Effector memory CD8-positive, alpha-beta T cell (primary cell): Measurements from ENCODE around the gene ATP1A4.
"Not testable (repeated sequence)": the region's sequence is repeated elsewhere in the genome, so short reads cannot be mapped to it uniquely, and the experiment has no call there.

Experiments
- ATAC-seq: fragments of 150-1000 bp; cut with Tn5 transposase; replicated peaks from 2 replicates; pipeline ENCODE4 v1.10.0; 2021; ENCODE audit warnings: mild to moderate bottlenecking, moderate library complexity
- DNase-seq, 3 experiments: peaks; one replicate each; pipeline ENCODE4 v3.0.0; 2021
- H3K27ac Mint-ChIP-seq, 2 donors: one replicate each; pipeline ENCODE4 v1.8.0; 2022; ENCODE audit warnings: mild to moderate bottlenecking in 2 of 2, mixed read lengths in 2 of 2, moderate library complexity in 2 of 2
- H3K27me3 Mint-ChIP-seq, 2 donors: one replicate each; pipeline ENCODE4 v1.8.0; 2022; ENCODE audit warnings: mixed read lengths in 2 of 2
- H3K36me3 Mint-ChIP-seq: one replicate; pipeline ENCODE4 v1.8.0; 2022; ENCODE audit warnings: mild to moderate bottlenecking, moderate library complexity, mixed read lengths; ENCODE audit not compliant: insufficient read depth
- H3K4me1 Mint-ChIP-seq, 2 donors: one replicate each; pipeline ENCODE4 v1.8.0; 2022; ENCODE audit warnings: low read depth in 2 of 2, mixed read lengths in 2 of 2
- H3K4me3 Mint-ChIP-seq, 2 donors: one replicate each; pipeline ENCODE4 v1.8.0; 2022; ENCODE audit warnings: mild to moderate bottlenecking in 2 of 2, mixed read lengths in 2 of 2, moderate library complexity in 2 of 2
- H3K9me3 Mint-ChIP-seq, 2 donors: one replicate each; pipeline ENCODE4 v1.8.0; 2022; ENCODE audit warnings: mixed read lengths in 2 of 2

ATP1A4 gene

DNA sequence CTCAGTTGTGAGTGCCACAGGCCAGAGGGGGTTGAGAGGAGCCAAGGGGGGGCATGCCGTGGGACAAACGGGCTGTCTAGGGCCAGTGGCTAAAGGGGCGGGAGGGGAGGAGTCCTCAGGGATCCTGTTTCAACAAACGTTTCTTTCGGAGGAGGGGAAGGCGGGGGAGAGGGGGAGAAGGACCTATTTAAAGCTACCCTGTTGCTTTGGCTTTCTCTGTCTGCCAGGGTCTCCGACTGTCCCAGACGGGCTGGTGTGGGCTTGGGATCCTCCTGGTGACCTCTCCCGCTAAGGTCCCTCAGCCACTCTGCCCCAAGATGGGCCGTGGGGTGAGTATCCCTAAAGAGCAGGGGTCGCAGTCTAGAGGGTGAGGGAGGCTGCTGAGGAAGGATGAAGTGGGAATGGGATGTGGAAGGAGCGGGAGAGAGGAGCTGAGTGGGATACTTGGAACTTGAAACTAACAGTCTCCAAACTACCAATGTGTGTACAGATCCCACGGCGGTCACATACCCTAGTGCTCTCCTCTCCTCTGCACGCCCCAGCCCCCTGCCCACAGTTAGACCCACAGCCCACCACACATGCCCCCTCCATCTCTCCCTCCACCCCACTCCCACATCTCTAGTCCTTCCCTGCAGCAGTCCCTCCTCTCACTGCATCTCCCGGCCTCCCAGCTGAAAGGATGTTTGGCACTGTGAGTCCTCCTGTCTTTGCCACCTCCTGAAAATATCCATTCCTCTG is 35.7 kb upstream of the ATP1A4 start, which contains the start of gene ATP1A2:
ATP1A2 (plus strand) TSS at position 215 of the 738 bp plus-strand sequence; CDS start at position 318, 103 bp downstream.
- Mint-ChIP-seq H3K4me3 (no peak within 1 kb of the TSS), H3K4me1 (no peaks in the 10 kb centered on the region), H3K36me3 (no peaks in the 10 kb centered on the region), H3K27me3 (peaks cover 37 to 72% of the 10 kb centered on the region in 2 donors), H3K9me3 (no peaks in the 10 kb centered on the region), H3K27ac (no peak within 1 kb of the TSS)
- no peak for DNase-seq
- ATAC-seq = no peak

- H3K9me3 Mint-ChIP-seq = no peaks in the 10 kb centered on the region
- no peak overlapping the region for H3K4me3 Mint-ChIP-seq
Measured at GRCh38 chr1:160116283-160117147, 34.9 kb upstream of the ATP1A4 start.

DNA sequence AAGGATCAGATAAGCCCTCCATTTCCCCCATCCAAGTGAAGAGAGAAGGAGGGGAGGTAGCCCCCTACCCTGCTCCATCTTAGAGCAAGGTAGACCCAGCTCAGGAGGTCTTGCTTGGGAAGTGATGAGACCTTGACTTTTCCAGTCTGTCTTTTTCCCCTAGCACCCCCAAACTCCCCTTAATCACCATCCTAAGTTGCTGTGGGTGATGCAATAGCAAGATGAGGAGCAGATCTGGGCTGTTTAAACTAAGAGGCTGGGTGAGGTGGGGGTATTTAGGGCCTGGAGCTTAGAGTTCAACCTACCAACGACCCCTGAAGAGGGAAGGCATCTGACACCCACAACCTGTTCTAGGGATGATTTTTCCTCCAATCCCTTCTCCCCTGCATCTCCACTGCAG is 34.1 kb upstream of the ATP1A4 start:
- DNase-seq (no peak), ATAC-seq (no peak)
- H3K36me3 Mint-ChIP-seq = no peaks in the 10 kb centered on the region
- H3K27me3 Mint-ChIP-seq = peaks cover 33 to 69% of the 10 kb centered on the region in 2 donors
- H3K4me3 Mint-ChIP-seq = no peak overlapping the region
- no peaks in the 10 kb centered on the region for H3K9me3 Mint-ChIP-seq
- H3K4me1 Mint-ChIP-seq = no peaks in the 10 kb centered on the region
- H3K27ac Mint-ChIP-seq = no peak overlapping the region

More at GRCh38 chr1:160116283-160117147, 34.9 kb upstream of the ATP1A4 start:
- H3K27me3 Mint-ChIP-seq = peaks cover 33 to 73% of the 10 kb centered on the region in 2 donors
- no peak overlapping the region for H3K27ac Mint-ChIP-seq
- no peaks in the 10 kb centered on the region for H3K36me3 Mint-ChIP-seq
- no peaks in the 10 kb centered on the region for H3K4me1 Mint-ChIP-seq
- ATAC-seq = no peak
- no peak for DNase-seq

DNA sequence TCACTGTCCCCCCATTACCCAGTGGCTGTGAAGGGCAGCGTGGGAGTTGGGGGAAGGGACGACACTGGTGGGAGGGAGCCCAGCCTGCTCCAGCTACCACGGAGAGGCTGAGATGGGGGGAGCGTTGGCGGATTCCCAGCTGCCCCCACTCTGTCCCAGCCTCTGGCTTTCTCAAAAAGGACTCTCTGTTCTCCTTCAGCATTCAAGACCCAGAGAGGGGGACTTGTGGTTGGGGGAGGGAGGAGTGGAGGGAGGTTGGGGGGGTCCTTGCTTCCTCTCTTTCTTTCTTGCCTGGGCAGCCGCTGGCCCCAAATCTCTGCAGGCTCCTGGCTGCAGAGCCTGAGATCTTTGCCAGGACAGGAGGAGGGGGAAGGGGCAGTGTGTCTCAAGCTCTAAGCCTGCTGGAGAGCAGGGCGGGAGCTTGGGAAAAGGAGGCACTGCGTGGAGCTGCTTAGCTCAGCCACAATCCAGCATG is 33.7 kb upstream of the ATP1A4 start:
- no peaks in the 10 kb centered on the region for H3K36me3 Mint-ChIP-seq
- H3K4me3 Mint-ChIP-seq = no peak overlapping the region
- DNase-seq = no peak
- no peak overlapping the region for H3K27ac Mint-ChIP-seq
- no peaks in the 10 kb centered on the region for H3K9me3 Mint-ChIP-seq
- ATAC-seq = no peak
- peaks cover 33 to 65% of the 10 kb centered on the region in 2 donors for H3K27me3 Mint-ChIP-seq
- H3K4me1 Mint-ChIP-seq = no peaks in the 10 kb centered on the region

DNA sequence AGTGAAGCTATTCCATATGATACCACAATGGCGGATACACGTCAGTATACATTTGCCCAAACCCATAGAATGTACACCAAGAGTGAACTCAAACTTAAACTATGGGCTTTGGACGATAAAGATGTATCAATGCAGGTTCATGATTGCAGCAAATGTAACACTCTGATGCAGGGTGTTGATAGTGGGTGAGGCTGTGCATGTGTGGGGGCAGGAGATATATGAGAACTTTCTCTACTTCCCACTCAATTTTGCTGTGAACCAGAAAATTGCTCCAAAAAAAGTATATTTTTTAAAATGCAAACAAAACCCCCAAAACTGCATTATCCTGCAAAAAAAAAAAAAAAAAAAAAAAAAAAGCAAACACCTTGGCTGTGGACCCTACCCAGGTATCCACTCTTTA is 32.5 kb upstream of the ATP1A4 start:
- Mint-ChIP-seq H3K4me1 (no peaks in the 10 kb centered on the region), H3K27ac (no peak overlapping the region), H3K27me3 (peaks cover 33 to 63% of the 10 kb centered on the region in 2 donors), H3K9me3 (no peaks in the 10 kb centered on the region), H3K36me3 (no peaks in the 10 kb centered on the region), H3K4me3 (no peak overlapping the region)
- ATAC-seq (no peak), DNase-seq (no peak)

DNA sequence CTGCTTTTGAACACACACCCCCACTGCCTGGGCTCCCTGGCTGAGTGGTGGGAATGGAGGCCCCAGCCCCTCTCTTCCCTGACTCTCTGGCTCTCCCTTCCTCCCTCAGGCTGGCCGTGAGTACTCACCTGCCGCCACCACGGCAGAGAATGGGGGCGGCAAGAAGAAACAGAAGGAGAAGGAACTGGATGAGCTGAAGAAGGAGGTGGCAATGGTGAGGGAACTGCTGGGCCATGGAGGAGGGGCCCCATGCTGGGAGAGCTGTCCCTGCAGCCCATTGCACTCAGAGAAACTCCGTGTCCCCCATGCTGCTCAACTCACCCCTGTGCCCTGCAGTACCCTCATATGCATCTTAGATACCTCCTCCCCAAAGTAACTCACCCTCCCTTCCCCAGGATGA is 30.6 kb upstream of the ATP1A4 start:
- DNase-seq (no peak), ATAC-seq (no peak)
- Mint-ChIP-seq H3K36me3 (no peaks in the 10 kb centered on the region), H3K27ac (no peak overlapping the region), H3K4me3 (no peak overlapping the region), H3K4me1 (no peaks in the 10 kb centered on the region), H3K9me3 (no peaks in the 10 kb centered on the region), H3K27me3 (peaks cover 17 to 51% of the 10 kb centered on the region in 2 donors)

DNA sequence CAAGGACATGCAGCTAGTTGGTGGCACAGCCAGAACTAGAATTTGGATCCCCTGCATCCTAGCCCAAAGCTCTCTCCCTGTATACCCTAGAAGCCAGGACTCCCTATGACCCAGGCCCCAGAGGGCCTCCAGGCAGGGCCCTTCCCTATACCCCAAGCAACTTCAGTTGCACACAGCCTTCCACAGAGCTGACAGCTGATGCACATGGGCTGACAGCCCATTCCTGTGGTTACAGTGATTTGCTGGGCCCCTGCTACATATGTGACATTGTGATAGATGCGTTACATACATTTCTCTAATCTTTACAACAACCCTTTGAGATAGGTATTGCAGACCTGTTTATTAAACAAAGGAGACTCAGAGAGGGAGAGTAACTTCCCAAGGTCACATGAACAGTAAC is 30.0 kb upstream of the ATP1A4 start:
- H3K9me3 Mint-ChIP-seq = no peaks in the 10 kb centered on the region

GRCh38 chr1:160122978-160123495 is 28.4 kb upstream of the ATP1A4 start:
- Mint-ChIP-seq H3K27me3 (peaks cover 8 to 33% of the 10 kb centered on the region in 2 donors), H3K36me3 (no peaks in the 10 kb centered on the region), H3K4me1 (no peaks in the 10 kb centered on the region), H3K4me3 (no peak overlapping the region), H3K9me3 (no peaks in the 10 kb centered on the region), H3K27ac (no peak overlapping the region)
- DNase-seq = no peak
- ATAC-seq = no peak

More for the DNA sequence above, 30.0 kb upstream of the ATP1A4 start:
- Mint-ChIP-seq H3K27me3 (peaks cover 13 to 45% of the 10 kb centered on the region in 2 donors), H3K36me3 (no peaks in the 10 kb centered on the region), H3K4me1 (no peaks in the 10 kb centered on the region), H3K27ac (no peak overlapping the region), H3K4me3 (no peak overlapping the region)
- no peak for ATAC-seq
- DNase-seq = no peak

DNA sequence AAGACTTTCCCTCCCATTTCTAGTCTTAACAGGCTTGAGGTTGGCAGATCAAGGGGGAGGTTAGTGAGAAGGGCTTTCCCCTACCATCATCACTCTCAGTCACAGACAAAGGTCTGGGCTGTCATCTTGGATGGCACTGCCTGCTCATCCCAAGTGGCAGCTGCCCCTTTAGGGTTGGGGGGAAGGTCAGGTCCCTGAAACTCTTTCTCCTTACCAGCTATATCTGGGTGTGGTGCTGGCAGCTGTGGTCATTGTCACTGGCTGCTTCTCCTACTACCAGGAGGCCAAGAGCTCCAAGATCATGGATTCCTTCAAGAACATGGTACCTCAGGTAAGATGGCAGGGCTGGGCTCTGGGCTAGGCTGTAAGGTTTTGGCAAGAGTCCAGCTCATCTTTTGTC is 27.7 kb upstream of the ATP1A4 start:
- Mint-ChIP-seq H3K27ac (no peak overlapping the region), H3K4me3 (no peak overlapping the region), H3K27me3 (peaks cover 12 to 31% of the 10 kb centered on the region in 2 donors), H3K36me3 (no peaks in the 10 kb centered on the region), H3K4me1 (no peaks in the 10 kb centered on the region), H3K9me3 (no peaks in the 10 kb centered on the region)
- DNase-seq = no peak
- ATAC-seq = no peak

DNA sequence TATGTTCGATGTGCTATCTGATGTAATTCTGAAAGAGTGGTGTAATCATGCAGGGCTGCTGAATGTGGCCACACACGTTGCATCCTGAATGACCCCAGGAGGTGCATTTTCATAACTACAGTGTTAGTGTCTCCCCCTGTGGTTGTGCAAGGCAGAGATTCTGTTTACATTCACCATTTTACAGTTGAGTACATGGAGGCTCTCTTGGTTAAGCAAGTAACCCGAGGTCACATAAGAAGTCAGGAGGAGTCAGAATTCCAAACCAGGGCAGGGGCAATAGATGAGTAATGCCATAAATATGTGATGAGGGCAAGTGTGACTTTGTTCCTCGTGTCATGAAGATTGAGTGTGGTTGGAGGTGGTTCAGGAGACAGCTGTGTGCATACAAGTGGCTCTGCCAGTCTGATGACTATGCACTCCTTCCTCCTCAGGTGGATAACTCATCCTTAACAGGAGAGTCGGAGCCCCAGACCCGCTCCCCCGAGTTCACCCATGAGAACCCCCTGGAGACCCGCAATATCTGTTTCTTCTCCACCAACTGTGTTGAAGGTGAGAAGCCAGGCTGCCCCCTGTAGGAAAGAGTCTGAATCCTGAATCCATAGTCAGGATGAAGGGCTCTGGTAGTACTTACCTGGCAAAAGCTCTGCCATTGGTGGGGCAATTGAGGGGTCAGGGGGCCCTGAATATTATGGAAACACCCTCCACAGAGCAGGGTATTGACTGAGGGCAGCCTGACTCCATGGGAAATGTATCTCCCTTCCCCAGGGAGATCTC is 26.5 kb upstream of the ATP1A4 start:
- DNase-seq (no peak), ATAC-seq (no peak)
- H3K36me3 Mint-ChIP-seq = no peaks in the 10 kb centered on the region
- H3K27ac Mint-ChIP-seq = no peak overlapping the region
- no peak overlapping the region for H3K4me3 Mint-ChIP-seq
- H3K27me3 Mint-ChIP-seq = peaks cover 21 to 43% of the 10 kb centered on the region in 2 donors
- H3K9me3 Mint-ChIP-seq = no peaks in the 10 kb centered on the region
- no peaks in the 10 kb centered on the region for H3K4me1 Mint-ChIP-seq

- DNase-seq = no peak
- Mint-ChIP-seq H3K9me3 (no peaks in the 10 kb centered on the region), H3K4me1 (no peaks in the 10 kb centered on the region), H3K4me3 (no peak overlapping the region), H3K27me3 (peaks cover 24 to 45% of the 10 kb centered on the region in 2 donors), H3K27ac (no peak overlapping the region), H3K36me3 (no peaks in the 10 kb centered on the region)
- ATAC-seq = no peak
Measured at GRCh38 chr1:160125746-160126145, 25.7 kb upstream of the ATP1A4 start.

DNA sequence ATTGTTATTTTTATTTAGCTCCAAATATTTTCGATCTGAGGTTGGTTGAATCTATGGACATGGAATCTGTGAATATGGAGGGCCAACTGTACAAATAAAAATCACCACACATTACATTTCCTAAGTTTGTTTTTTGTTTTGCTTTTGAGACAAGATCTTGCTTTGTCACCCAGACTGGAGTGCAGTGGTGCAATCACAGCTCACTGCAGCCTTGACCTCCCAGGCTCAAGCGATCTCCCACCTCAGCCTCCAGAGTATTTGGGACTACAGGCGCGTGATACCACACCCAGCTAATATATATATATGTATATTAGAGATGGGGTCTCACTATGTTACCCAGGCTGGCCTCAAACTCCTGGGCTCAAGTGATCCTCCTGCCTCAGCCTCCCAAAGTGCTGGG is 25.1 kb upstream of the ATP1A4 start:
- peaks cover 27 to 47% of the 10 kb centered on the region in 2 donors for H3K27me3 Mint-ChIP-seq
- not testable (repeated sequence) for H3K36me3 Mint-ChIP-seq, ATAC-seq, H3K4me1 Mint-ChIP-seq, H3K4me3 Mint-ChIP-seq, H3K9me3 Mint-ChIP-seq, DNase-seq, H3K27ac Mint-ChIP-seq

- Mint-ChIP-seq H3K36me3 (no peaks in the 10 kb centered on the region), H3K27me3 (peaks cover 33 to 56% of the 10 kb centered on the region in 2 donors), H3K27ac (no peak overlapping the region), H3K4me1 (no peaks in the 10 kb centered on the region), H3K4me3 (no peak overlapping the region), H3K9me3 (no peaks in the 10 kb centered on the region)
- ATAC-seq (no peak), DNase-seq (no peak)
Measured at GRCh38 chr1:160127381-160127780, 24.0 kb upstream of the ATP1A4 start.
